Glomerular endothelial cell (primary cell): ENCODE measurements around the gene ROGDI. TPM values are rescaled to one million over a fixed set of nuclear protein-coding genes. Genes with fewer than 3 reads are reported as not detected.

Source experiments
- DNase-seq: peaks from one replicate; pipeline ENCODE4 v3.0.0-alpha.2; 2011; ENCODE audit warnings: low read depth, low spot score; ENCODE audit errors: extremely low read depth
- total RNA-seq: library from RNA; depleted of rRNA; stranded (reverse); fragments of >200 nt; gene quantifications from 2 replicates; pipeline ENCODE4 v1.2.3, GENCODE V29; 2015

Gene ROGDI
- total RNA-seq, 1 donor from 2014 or later, result 31.1 TPM

DNA sequence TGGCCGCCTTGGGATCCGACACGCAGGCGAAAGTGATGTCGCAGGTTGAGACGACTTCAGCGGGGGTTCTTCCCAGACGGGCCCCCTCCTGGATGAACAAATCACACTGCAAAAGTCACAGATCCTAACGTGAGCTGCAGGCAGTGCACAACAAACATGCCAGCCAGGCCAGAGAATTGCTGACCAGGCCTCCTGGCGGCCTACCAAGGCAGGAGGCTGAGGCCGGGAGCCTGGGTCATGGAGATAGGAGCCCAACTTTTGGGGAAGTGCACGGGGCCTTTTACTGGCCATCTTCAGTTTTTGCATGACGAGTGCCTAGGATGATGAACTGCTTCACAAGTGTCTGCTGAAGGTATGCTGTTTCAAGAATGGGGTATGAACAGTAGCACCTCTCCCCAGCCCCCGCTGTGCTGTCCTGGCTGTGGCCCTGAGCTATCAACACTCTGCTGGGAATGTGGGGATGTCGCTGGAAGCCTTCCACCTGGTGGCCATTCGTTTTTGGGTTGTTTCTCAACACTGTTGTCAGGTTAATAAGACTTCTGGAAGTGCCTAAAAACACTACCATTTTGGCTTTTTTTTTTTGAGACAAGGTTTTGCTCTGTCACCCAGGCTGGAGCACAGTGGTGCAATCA is 12.2 kb upstream of the ROGDI start:
- DNase-seq, result no peak

DNA sequence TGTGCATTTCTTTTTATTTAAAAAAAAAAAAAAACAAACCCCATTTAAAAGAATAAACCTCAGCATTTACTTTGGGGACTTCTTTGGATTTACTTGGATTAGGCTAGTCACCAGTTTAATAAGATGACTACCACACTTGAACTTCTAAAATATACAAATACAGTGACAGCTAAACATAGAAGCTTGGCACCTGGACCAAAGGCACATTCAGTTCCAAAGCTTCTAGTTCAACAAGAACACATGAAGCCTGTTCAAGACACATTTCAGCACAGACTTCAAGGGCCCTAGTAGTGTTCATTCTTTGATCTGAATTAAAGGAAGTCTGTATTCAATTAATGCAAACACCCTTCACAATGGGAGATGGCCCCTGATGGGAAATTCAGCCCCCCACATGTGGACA is 11.6 kb upstream of the ROGDI start:
- DNase-seq, result no peak

DNA sequence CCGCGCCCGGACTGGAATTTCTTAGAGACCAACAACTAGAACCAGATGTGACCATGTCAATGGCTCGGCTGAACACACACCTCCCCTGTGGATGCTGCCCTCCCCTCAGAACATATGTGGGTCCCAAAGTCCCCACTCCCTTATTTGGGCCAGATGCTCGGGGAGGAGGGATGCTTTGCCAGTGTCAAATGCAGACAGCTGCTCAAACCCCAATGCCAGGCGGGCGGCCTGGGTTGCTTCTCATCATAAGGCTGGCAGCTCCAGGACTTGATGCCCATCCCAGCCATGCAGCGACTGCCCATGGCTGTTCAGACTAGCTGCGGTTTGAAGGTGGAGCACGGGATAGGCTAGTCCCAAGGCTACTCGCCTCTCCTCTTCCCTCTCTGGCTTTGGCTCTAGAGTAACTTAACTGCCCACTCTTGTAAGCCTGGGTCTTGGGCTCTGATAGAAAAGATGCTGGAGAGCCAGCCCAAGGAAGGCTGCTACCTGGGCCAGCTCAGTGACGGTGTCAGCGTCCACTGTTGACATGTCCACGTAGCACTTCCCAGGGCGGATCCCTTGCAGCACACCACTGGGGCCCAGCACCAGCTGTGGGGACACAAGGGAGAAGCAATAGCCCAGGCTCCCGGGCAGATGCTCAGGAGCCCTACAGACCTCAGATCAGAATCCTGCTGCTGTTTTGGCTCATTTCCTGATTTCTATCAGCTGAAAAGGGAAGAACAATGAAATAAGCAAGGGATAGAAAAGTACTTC is 11.0 kb upstream of the ROGDI start:
- no peak for DNase-seq

DNA sequence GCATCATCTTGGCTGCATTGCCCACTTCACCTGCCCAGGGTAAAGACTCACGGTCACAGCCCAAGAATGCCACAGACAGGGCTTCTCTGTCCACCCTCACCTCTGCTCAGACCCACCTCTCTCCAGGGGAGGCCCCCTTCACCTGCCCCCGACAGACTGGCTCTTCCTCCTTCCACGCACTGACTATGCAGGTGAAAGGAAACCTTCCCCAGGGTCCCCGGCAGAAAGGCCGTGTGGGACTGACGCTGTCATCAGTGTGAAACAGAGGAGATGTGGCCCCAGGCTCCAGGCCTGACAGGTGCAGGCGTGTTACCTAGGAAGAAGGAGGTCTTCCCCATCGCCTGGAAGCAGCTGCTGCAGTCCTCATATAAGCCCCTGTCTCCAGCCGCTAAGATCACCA is 9.3 kb upstream of the ROGDI start:
- DNase-seq, result no peak

DNA sequence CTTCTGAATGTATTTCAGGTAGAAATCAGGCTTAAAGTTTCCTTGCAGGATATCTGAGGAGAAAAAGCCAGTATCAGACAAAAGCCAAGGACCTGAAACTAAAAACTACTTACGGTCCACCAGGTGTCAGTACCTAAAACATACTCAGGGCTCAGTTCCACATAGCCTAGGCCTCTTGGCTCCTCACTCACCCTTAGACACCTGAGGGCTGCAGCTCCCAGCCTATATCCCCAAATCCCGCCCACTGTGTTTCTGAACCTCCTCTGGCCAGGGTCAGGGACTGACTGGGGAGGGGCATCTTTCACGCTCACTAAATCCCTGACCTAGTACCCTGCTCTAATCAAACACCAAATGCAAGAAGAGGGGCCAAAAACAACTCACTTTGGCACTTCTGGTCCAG is 8.8 kb upstream of the ROGDI start:
- no peak for DNase-seq

DNA sequence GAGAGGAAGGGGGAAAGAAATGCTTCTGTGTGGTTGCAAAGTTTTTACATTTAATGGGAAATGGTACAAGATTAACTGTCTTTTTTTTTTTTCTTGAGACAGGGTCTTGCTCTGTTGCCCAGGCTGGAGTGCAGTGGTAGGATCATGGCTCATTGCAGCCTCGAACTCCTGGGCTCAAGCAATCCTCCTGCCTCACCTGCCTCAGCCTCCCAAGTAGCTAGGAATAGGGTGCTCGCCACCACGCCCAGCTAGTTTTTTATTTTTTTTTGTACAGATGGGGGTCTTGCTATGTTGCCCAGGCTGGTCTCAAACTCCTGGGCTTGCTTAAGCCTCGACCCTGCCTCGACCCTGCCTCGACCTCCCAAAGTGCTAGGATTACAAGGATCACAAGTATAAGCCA is 3.8 kb upstream of the ROGDI start:
- no peak for DNase-seq

DNA sequence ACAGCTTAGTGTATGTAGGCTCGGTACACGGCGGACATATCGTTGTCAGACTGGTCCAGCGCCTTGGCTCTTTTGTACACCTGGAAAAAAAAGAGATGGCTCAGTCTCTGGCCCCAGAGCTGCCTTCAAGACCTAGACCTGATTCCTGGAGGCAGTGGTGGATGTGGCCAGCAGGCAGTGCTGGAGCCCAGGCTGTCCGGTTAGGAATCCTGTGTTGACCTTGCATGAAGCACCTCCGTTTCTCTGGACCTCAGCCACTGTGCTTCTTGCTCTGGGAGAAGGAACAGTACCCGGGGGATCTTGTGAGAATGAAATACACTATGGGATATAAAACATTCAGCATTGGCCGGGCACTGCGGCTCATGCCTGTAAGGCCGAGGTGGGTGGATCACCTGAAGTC is 2.8 kb upstream of the ROGDI start:
- no peak for DNase-seq

DNA sequence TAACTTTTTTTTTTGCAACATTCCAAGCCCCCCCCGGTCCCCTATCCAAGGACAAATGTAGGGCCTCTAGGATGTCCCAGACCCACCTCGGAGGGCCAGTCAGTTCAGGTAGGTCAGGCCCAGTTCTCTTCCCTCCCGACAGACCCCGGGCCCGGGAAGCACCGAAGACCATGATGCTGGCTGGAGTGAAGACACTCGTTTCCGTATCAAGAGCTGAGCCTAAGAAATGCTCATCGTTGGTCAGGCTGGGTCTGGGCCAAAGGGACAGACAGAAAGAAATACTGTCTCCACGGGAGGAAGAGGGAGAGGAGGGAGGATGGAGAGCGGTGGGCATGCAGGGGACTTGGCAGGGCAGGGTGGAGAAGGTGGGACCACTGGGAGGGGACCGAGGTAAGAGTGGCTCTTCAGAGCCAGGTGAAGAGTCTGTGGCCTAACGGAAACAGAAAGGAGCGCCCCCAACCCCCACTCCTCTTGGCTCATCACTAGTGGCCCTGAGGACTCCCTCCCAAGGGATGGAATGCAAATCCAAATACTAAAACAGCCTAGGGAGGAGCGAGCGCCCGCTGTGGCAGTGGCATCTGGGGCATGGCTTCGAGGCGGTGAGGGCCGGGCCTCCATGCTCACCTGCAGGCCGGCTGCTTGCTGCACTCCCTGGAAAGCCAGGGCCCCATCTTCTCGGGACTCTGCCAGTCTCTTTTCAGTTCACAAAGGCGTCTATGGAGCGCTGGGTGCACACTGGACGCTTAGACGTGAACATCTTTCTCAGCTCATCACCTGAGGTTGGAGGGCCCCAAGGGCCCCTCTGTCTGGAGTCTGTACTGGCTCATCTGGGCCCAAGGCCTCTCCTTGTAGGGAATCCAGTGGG is 1.7 kb upstream of the ROGDI start:
- no peak for DNase-seq

DNA sequence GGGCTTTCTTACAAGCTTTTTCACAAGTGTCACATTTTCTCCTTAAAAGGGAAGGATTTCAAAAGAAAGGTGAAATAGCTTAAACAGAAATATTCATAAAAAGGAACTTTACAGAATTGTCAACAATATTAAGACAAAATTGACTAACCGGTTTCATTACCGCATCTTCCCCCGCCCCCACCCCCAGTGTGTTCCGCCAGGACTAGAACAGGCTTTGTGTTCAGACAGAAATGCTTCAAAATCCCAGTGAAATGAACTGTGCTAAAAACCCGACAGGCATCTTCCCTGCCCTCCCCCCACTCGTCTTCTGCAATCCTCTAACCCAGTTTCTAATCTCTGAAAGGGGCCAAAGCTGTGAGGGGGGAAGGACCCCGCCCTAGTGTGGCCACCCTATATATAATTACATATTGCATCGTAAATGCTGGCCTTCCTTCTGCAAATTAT is 990 bp upstream of the ROGDI start:
- no peak for DNase-seq

DNA sequence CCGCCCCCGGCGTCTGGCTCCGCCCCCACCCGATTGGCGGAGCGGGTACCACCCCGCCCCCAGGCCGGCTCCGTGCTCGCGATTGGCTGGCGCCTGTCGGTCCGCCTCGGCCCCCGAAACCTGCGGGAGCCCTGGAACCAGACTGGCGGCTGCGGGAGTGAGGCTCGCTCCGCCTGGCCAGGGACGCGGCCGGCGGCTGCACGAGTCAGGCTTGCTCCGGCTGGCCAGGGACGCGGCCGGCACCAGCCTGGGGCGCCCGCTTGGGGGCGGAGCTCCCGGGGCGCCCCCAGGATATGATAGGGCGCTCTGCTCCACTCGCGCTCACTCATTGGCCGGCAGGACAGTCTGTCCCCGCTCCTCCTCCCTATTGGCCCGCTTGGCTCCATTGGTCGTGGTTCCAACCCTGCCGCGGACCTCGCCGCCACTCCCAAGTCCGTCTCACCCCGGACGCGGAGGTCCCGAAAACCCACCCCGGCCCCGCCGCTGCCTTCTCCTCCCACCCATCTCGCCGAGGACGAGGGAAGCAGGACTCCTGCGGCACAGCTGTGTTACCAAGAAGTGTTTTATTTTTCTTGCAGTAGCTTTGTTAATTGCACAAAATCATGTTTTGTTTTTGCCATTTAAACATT is 340 bp upstream of the ROGDI start:
- no peak for DNase-seq

DNA sequence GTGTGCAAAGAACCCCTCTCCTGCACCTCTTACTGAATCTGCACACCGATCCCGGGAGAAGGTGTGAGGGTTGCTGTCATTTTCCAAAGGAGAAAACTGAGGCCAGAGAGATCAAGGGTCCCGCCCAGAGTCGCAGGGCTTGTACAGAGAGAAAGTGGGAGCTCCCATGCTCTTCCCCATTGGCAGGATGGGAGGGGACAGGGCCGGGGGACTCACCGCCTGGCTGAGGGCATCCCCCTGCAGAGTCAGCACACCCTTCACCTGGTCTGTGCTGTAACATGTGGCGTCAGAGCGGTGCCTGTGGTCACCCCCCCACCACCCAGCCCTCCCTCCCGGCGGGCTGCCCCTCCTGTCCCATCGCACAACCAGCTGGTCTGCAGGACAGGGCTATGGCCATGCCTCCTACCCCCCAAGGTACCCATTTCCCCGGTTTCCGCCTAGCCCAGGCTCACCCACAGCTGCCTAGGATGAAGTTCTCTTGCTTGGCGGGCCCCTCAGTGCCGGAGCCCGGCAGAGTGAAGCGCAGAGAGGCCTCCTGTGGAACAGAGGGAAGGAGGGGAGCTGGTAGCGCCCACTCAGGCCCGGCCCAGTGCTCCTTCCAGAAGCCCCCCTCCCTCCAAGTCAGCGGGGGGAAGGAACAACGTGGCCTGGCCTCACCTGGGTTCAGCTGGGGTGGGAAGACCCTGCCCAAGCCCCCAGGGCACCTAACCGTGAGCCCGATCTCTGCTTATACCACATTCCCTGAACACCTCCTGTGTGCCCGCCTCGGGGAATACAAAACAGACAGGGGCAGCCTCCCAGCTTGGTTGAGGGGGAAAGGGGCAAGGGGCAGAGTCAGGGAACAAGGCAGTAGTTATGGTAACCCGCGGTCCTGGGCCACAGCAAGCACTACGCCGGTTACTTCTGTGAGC is 1.1 kb downstream of the ROGDI start:
- DNase-seq, result no peak

DNA sequence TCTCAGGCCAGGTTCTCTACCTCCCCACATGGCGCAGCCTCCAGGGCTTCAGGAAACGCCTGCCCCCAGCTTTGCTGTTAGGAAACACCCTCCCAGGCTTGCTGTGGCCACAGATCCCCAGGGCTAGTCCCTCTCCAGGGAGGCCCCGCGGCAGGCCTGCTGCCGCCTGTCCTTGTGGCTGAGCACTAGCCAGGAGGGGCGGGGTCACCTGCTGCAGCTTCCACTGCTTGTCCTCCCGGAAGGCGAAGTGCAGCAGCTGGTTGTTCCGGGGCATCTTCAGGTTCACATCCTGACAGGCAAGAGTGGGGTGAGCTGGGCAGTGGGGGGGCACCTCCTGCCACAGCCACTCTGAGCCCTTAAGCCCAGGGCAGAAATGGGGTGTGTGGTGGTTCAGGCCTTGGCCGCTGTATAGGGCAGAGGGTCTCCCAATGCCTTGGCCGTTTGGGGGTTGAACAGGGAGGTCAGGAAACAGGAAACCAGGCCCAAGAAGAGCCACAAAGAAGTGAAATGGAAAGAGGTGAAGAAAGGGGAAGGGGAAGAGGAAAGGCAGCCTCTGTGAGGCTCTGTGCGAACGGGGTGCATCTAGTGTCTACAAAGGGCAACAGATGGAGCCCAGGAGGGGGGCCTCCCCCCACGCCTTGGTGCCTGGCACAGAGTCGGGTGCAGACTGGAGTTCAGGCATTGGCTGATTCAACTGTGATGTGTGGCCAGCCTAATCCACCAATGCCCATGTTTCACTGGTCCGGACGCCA is 2.0 kb downstream of the ROGDI start:
- DNase-seq, result no peak

DNA sequence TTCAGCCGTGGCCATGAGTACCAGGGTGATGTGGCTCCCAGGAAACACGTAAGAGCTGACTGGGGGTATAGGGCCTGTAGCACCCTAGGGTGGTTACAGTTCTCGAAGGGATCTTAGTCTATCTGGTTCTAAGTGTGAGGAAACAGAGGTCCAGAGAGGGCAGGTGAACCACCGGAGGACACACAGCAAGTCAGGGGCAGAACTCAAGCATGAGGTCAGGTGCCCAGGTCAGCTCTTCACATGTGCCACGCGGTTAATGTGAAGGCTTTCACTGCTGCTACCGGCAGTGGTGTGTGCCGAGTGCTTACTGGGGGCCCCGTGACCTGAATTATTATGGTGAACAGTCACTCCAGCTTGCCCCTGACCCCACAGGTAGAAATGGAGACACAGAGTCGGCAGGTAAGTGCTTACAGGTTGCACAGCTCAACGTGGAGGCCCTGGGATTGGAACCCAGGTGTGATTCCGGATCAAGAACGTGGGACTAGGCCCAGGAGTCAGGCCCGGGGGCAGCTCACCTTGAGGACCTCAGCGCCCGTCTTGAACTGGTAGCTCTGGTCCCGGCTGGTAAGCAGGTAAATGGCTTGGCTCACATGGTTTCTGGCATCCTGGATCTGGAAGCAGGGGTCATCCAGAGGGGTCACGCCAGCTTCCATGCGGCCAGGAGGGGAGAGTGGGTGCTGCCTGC is 3.1 kb downstream of the ROGDI start:
- DNase-seq, result no peak

DNA sequence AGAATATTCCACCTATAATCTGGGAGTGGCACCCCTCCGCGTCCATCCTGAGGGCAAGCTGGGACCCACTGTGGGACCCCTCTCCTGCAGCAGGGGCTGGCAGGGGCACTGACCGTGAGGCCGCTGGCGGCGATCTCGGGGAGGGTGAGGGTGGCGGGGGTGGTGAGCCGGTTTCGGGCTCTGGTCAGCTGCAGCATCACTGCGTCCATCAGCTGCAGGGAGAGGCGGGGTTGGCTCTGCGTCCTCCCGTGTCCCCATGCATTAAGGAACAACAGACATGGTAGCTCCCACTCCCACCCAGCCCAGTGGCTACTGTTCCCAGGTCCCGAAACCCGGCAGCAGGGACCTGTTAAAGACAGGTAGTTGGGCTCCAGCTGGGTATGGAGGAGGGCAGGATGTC is 4.0 kb downstream of the ROGDI start:
- no peak for DNase-seq

DNA sequence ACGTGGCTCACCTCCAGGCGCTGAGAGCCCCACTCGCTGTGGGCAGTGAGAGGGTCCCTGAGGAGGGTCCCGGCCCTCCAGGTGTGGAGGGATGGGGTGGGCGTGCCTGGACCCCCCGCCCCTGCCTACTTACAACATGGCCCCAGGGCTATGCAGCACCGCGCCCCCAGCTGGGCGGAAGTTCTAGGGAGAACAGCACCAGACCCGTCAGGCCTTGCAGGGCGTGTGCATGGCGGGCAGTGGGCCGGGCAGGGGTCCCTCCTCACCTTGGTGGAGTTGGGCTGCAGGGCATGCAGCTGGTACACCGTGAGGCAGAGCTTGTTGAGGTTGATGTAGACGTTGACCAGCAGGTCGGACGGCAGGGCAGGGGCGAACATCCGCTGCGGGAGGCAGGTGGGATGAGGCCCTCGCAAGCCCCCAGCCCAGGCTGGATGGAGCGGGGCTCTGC is 4.6 kb downstream of the ROGDI start:
- no peak for DNase-seq

DNA sequence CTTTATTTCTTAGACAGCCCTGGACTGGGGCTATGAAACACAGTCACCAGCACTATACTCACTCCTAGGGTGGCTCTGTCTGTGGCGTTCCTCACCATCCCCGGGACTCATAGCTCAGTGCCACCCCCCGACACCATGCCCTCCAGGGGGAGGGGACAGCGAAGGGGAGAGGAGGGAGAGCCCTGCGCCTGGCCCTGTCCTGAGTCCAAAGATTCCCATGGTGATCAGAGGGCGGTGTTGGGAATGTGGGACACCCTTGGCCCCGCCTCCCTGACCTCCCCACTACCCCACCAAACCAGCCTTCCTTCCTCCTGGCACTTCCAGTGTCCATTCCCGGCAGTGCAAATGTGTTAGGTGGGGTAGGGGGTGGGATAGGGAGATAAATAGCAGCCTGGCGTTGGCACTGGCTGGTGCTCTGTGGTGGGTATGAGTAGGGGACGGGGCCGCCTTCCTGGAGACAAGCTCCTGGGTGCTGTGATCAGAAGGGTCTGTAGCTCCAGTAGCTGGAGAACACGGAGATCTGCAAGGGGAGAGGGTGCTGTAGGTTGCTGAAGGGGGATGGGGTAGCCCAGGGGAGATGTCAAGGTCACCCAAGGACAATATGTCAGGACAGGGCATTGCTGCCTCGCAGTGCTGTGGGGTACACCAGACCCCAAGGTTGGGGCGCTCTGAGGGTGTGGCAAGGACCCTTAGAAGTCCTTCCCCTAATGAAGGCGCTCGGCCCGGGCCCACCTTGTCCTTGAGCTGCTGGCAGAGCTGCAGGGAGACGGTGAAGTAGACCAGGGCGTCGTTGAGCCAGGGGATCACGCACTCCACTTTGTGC is 5.2 kb downstream of the ROGDI start:
- DNase-seq, result no peak

DNA sequence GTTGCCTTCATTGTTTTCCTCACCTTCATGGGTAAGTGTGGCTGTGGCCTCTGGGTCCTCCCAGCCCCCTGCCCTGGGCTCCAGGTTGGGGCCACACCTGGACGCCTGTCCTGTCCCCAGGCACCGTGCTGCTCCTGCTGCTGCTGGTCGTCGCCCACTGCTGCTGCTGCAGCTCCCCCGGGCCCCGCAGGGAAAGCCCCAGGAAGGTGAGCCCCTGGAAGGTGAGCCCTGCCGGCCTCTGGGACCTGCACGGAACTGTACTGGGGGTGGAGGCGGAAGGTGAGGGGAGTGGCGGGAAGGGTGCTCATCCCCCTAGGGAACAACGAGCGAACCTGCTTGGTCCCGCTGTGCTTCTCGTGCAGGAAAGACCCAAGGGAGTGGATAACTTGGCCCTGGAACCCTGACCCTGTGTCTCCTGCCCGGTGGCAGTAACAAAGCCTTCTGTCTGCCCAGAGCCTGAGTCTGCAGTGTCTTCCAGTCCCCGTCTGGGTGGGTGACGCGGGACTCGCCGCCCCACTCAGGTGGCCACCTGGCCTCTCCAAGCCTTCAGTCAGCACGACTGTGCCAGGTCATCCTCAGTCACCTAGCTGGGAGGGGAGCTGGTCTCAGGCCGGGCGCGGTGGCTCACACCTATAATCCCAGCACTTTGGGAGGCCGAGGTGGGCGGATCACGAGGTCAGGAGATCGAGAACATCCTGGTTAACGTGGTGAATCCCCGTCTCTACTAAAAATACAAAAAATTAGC is 6.4 kb downstream of the ROGDI start:
- DNase-seq, result no peak
